Thymus (tissue), 2 donors: Measurements from ENCODE around the gene CALHM1. TPM values are rescaled to one million over a fixed set of nuclear protein-coding genes. Genes with fewer than 3 reads are reported as not detected.

Experiments used
- polyA plus RNA-seq: library from polyadenylated mRNA; stranded (reverse); fragments of 200-250 nt; gene quantifications from one replicate; pipeline ENCODE4 v1.2.3, GENCODE V29; 2013
- total RNA-seq: library from RNA; stranded (reverse); fragments of 120-200 nt; gene quantifications from one replicate; pipeline ENCODE4 v1.2.4, GENCODE V29; 2013
- donor health status: healthy.

The CALHM1 gene
- total and polyA plus RNA-seq, 2 donors = 0.05 to 0.09 TPM

Other genes with a start within 250 kb of the CALHM1 start
- 0.05 TPM for gene RPEL1, start 213.0 kb downstream of the CALHM1 start, total RNA-seq
- 0.02 TPM for gene RPEL1, start 213.0 kb downstream of the CALHM1 start, polyA plus RNA-seq
- gene INA, start 181.8 kb downstream of the CALHM1 start, total RNA-seq = 0.94 TPM
- 0.98 TPM for gene INA, start 181.8 kb downstream of the CALHM1 start, polyA plus RNA-seq
- 9.1 TPM for gene PCGF6, start 107.8 kb downstream of the CALHM1 start, total RNA-seq
- gene PCGF6, start 107.8 kb downstream of the CALHM1 start, polyA plus RNA-seq = 12.6 TPM
- gene TAF5, start 90.9 kb downstream of the CALHM1 start, total RNA-seq = 9.4 TPM
- gene TAF5, start 90.9 kb downstream of the CALHM1 start, polyA plus RNA-seq = 5.1 TPM
- 464 TPM for gene ATP5MK, start 62.4 kb downstream of the CALHM1 start, total RNA-seq
- gene ATP5MK, start 62.4 kb downstream of the CALHM1 start, polyA plus RNA-seq = 772 TPM
- gene PDCD11, start 62.3 kb downstream of the CALHM1 start, total RNA-seq = 28.0 TPM
- gene PDCD11, start 62.3 kb downstream of the CALHM1 start, polyA plus RNA-seq = 20.4 TPM
- 3.6 TPM for gene CALHM2, start 6.5 kb downstream of the CALHM1 start, total RNA-seq
- gene CALHM2, start 6.5 kb downstream of the CALHM1 start, polyA plus RNA-seq = 13.8 TPM
- 0.09 TPM for gene CALHM3, start 20.3 kb upstream of the CALHM1 start, total RNA-seq
- gene CALHM3, start 20.3 kb upstream of the CALHM1 start, polyA plus RNA-seq = 0.32 TPM
- gene NEURL1, start 34.8 kb upstream of the CALHM1 start, total RNA-seq = 1.6 TPM
- gene NEURL1, start 34.8 kb upstream of the CALHM1 start, polyA plus RNA-seq = 3.0 TPM